Mononuclear cell (primary cell): ENCODE results near the gene SLC19A2. TPM values are rescaled to one million over a fixed set of nuclear protein-coding genes. Genes with fewer than 3 reads are reported as not detected.

Experiments used
- H3K27me3 ChIP-seq: 2 replicates; pipeline ENCODE4 v1.6.0; 2011; ENCODE audit warnings: low read length, control low read depth; ENCODE audit not compliant: insufficient read depth
- H3K4me1 ChIP-seq: 2 replicates; pipeline ENCODE4 v1.5.1; 2011; ENCODE audit warnings: mild to moderate bottlenecking, low read length, control low read depth; ENCODE audit not compliant: insufficient read depth
- H3K4me3 ChIP-seq: 2 replicates; pipeline ENCODE4 v1.5.1; 2011; ENCODE audit warnings: mild to moderate bottlenecking, low read length, moderate library complexity
- H3K9me3 ChIP-seq: 2 replicates; pipeline ENCODE4 v1.5.1; 2011; ENCODE audit warnings: low read depth, mild to moderate bottlenecking, control low read depth, low read length
- total RNA-seq: library from RNA; depleted of rRNA; stranded (reverse); fragments of >200 nt; gene quantifications from one replicate; pipeline ENCODE4 v1.2.3, GENCODE V29; 2012

The SLC19A2 gene
- total RNA-seq, 1 donor, result 7.0 TPM

- H3K9me3 ChIP-seq, result no peaks in the 10 kb centered on the region
- no peaks in the 10 kb centered on the region for H3K4me1 ChIP-seq
- H3K27me3 ChIP-seq, result no peaks in the 10 kb centered on the region
- no peak overlapping the region for H3K4me3 ChIP-seq
These were observed 6.1 kb upstream of the SLC19A2 start for GRCh38 chr1:169491845-169492281.

GRCh38 chr1:169488157-169488556 lies 2.4 kb upstream of the SLC19A2 start:
- Histone ChIP-seq H3K9me3 (no peaks in the 10 kb centered on the region), H3K4me3 (no peak overlapping the region), H3K27me3 (no peaks in the 10 kb centered on the region), H3K4me1 (peaks cover 26% of the 10 kb centered on the region)

- H3K4me3 ChIP-seq, result no peak overlapping the region
- no peaks in the 10 kb centered on the region for H3K9me3 ChIP-seq
- H3K4me1 ChIP-seq, result peaks cover 26% of the 10 kb centered on the region
- H3K27me3 ChIP-seq, result no peaks in the 10 kb centered on the region
These were observed 1.8 kb upstream of the SLC19A2 start for GRCh38 chr1:169487561-169487960.

- Histone ChIP-seq H3K4me1 (peaks cover 26% of the 10 kb centered on the region), H3K27me3 (no peaks in the 10 kb centered on the region), H3K9me3 (no peaks in the 10 kb centered on the region), H3K4me3 (no peak overlapping the region)
These were observed 1.4 kb upstream of the SLC19A2 start for GRCh38 chr1:169487133-169487532.

- no peaks in the 10 kb centered on the region for H3K27me3 ChIP-seq
- H3K4me1 ChIP-seq, result peaks cover 26% of the 10 kb centered on the region
- no peaks in the 10 kb centered on the region for H3K9me3 ChIP-seq
- peak overlapping the region; percentile 64 for H3K4me3 ChIP-seq
These were observed 722 bp upstream of the SLC19A2 start for GRCh38 chr1:169486281-169487051.

- no peaks in the 10 kb centered on the region for H3K27me3 ChIP-seq
- H3K4me3 ChIP-seq, result peak overlapping the region; percentile 64
- H3K9me3 ChIP-seq, result no peaks in the 10 kb centered on the region
- peaks cover 26% of the 10 kb centered on the region for H3K4me1 ChIP-seq
These were observed 887 bp downstream of the SLC19A2 start for GRCh38 chr1:169484683-169485430.

GRCh38 chr1:169484101-169484500 lies 1.6 kb downstream of the SLC19A2 start:
- H3K4me1 ChIP-seq, result peaks cover 26% of the 10 kb centered on the region
- H3K4me3 ChIP-seq, result no peak overlapping the region
- H3K9me3 ChIP-seq, result no peaks in the 10 kb centered on the region
- H3K27me3 ChIP-seq, result no peaks in the 10 kb centered on the region

- H3K9me3 ChIP-seq, result no peaks in the 10 kb centered on the region
- peaks cover 27% of the 10 kb centered on the region for H3K4me1 ChIP-seq
- no peaks in the 10 kb centered on the region for H3K27me3 ChIP-seq
- H3K4me3 ChIP-seq, result no peak overlapping the region
These were observed 2.2 kb downstream of the SLC19A2 start for GRCh38 chr1:169483500-169483966.

- peaks cover 17% of the 10 kb centered on the region for H3K4me1 ChIP-seq
- H3K9me3 ChIP-seq, result no peaks in the 10 kb centered on the region
- no peak overlapping the region for H3K4me3 ChIP-seq
- no peaks in the 10 kb centered on the region for H3K27me3 ChIP-seq
These were observed 6.2 kb downstream of the SLC19A2 start for GRCh38 chr1:169479363-169480066.

GRCh38 chr1:169478094-169478672 lies 7.6 kb downstream of the SLC19A2 start:
- peaks cover 9% of the 10 kb centered on the region for H3K4me1 ChIP-seq
- no peaks in the 10 kb centered on the region for H3K27me3 ChIP-seq
- no peak overlapping the region for H3K4me3 ChIP-seq
- no peaks in the 10 kb centered on the region for H3K9me3 ChIP-seq

GRCh38 chr1:169475806-169476387 lies 9.8 kb downstream of the SLC19A2 start:
- Histone ChIP-seq H3K9me3 (no peaks in the 10 kb centered on the region), H3K4me3 (no peak overlapping the region), H3K4me1 (peaks cover 10% of the 10 kb centered on the region), H3K27me3 (no peaks in the 10 kb centered on the region)

- no peaks in the 10 kb centered on the region for H3K27me3 ChIP-seq
- no peaks in the 10 kb centered on the region for H3K9me3 ChIP-seq
- H3K4me1 ChIP-seq, result peaks cover 10% of the 10 kb centered on the region
- no peak overlapping the region for H3K4me3 ChIP-seq
These were observed 11.3 kb downstream of the SLC19A2 start for GRCh38 chr1:169474302-169474995.

GRCh38 chr1:169473347-169473746 lies 12.4 kb downstream of the SLC19A2 start:
- no peaks in the 10 kb centered on the region for H3K27me3 ChIP-seq
- peaks cover 7% of the 10 kb centered on the region for H3K4me1 ChIP-seq
- no peaks in the 10 kb centered on the region for H3K9me3 ChIP-seq
- H3K4me3 ChIP-seq, result no peak overlapping the region

GRCh38 chr1:169472738-169473137 lies 13.0 kb downstream of the SLC19A2 start:
- H3K9me3 ChIP-seq, result no peaks in the 10 kb centered on the region
- H3K4me3 ChIP-seq, result no peak overlapping the region
- H3K4me1 ChIP-seq, result peaks cover 5% of the 10 kb centered on the region
- no peaks in the 10 kb centered on the region for H3K27me3 ChIP-seq
